Measurements from ENCODE around the gene HDHD5. TPM values are rescaled to one million over a fixed set of nuclear protein-coding genes. Genes with fewer than 3 reads are reported as not detected.
"Not testable (repeated sequence)": the region's sequence is repeated elsewhere in the genome, so short reads cannot be mapped to it uniquely, and the experiment has no call there.

Gene HDHD5
- total RNA-seq, 1 experiment from 2014 or later: 127 TPM

DNA sequence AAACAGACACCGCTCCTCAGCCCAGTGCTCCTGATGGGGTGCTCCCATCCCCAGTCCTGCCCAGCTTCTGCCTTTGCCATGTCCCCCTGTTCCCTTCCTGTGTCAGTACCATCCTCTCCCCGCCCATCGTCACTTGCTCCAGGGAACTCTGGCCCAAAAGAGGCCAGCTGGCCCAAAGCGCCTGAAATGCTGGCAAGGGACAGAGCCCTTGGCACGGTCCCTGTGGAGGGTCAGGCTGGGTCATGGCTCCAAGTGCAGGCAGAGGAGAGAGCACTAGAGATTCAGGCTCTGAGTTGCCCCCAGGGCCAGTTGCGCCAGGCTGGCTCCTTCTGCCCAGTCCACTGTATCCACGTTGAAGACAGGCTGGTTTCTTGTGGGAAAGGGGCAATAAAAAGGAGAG lies 8.4 kb upstream of the HDHD5 start:
- Histone ChIP-seq H3K4me3 (ENCODE audit: insufficient read depth, low read depth, low read length) (no peak overlapping the region), H3K36me3 (replicated peaks; ENCODE audit: control insufficient read depth, insufficient read depth, low read length) (no peaks in the 10 kb centered on the region), H3K27me3 (ENCODE audit: control insufficient read depth, insufficient read depth, low read length) (no peaks in the 10 kb centered on the region)
- no peak for DNase-seq

DNA sequence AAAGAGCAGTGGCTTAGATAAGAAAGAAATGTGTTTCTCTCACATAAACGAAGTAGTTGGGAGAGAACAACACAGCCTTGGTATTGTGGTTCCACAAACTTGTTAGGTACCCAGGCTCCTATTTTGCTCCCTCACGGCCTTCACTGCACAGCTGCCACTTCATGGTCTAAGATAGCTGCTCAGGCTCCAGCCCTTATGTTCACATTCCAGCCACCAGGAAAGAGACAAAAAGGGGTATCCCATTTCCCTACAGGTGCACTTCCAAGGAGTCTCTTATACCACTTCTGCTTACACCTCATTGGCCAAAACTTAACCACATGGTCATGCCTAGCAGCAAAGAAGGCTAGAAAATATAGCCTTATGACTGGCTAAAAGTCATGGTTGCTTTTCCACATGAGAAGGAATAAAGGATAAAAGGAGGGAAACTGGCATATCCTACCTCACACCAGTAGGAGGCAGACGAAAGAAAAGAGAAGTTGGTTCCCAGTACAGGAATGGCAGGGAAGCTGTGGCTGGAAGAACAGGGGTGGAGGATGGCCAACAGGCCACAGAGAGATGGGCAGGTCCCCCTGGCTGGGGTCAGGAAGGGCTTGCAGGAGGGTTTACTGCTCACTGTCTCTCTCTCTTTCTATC lies 5.4 kb upstream of the HDHD5 start:
- DNase-seq: peak; percentile 79

DNA sequence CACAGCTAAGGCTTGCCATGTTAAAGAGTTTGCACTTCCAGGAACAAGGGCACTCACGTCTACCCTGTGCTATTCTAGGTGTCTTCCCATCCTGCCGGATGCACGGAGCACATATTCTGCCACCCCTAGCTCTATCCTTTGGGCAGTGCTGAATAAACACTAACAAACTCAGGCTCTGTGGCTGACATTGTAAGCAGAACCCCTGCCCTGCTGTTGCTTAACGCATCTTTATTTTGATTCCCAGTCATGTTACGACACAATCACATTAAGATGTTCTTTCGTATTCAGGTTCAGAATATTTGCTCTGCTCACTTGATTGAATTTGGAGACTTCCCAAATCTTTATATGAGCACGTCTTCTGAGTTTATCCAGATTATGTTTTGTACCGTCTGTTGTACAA lies 3.7 kb upstream of the HDHD5 start:
- no peak overlapping the region for H3K4me3 ChIP-seq (ENCODE audit: insufficient read depth, low read depth, low read length)
- no peaks in the 10 kb centered on the region for H3K36me3 ChIP-seq (replicated peaks; ENCODE audit: control insufficient read depth, insufficient read depth, low read length)
- DNase-seq: no peak
- no peaks in the 10 kb centered on the region for H3K27me3 ChIP-seq (ENCODE audit: control insufficient read depth, insufficient read depth, low read length)

More for the DNA sequence above, 5.4 kb upstream of the HDHD5 start:
- no peaks in the 10 kb centered on the region for H3K27me3 ChIP-seq (ENCODE audit: control insufficient read depth, insufficient read depth, low read length)
- no peaks in the 10 kb centered on the region for H3K36me3 ChIP-seq (replicated peaks; ENCODE audit: control insufficient read depth, insufficient read depth, low read length)
- H3K4me3 ChIP-seq (ENCODE audit: insufficient read depth, low read depth, low read length): no peak overlapping the region

DNA sequence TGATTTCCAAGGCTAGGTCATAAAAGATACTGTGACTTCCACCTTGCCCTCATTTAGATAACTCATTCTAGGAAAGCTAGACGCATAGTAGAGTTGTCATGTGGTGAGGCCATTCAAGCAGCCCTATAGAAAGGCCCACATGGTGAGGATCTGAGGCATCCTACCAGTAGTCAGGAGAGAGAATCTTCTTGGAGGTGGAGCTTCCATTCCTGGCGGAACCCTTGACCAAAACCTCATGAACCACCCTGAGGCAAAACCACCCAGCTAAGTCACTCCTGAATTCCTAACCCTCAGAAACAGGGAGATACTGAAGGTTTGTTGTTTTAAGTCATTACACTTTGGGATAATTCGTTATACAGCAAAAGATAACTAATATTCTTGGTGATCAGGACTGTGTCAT lies 2.9 kb upstream of the HDHD5 start:
- Histone ChIP-seq H3K27me3 (ENCODE audit: control insufficient read depth, insufficient read depth, low read length) (no peaks in the 10 kb centered on the region), H3K4me3 (ENCODE audit: insufficient read depth, low read depth, low read length) (no peak overlapping the region), H3K36me3 (replicated peaks; ENCODE audit: control insufficient read depth, insufficient read depth, low read length) (no peaks in the 10 kb centered on the region; the same call in 1 of the 2 replicates)
- no peak for DNase-seq

DNA sequence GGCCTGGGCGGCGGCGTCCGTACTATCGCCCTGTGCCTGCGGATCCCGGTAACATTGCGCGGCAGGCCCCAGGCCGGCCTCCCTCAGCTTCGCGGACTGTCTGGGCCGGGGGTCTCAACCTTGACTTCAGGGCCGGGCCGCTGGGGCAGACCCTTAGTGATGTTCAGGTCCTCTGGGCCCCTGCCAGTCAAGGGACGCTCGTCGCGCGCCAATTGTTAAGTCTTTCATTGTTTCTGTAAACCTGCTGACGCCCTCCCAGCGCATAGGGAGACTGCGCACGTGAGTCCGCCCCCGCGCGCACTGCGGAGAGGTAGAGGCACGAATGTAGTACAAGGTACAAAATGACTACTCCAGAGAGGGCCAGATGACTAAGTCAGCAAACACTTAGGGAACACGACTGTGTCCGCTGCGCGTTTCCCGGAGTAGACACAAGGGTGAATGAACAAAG lies 451 bp upstream of the HDHD5 start:
- H3K4me3 ChIP-seq (ENCODE audit: insufficient read depth, low read depth, low read length): peak overlapping the region; percentile 83
- H3K27me3 ChIP-seq (ENCODE audit: control insufficient read depth, insufficient read depth, low read length): no peaks in the 10 kb centered on the region
- no peaks in the 10 kb centered on the region; the same call in 1 of the 2 replicates for H3K36me3 ChIP-seq (replicated peaks; ENCODE audit: control insufficient read depth, insufficient read depth, low read length)
- no peak for DNase-seq

DNA sequence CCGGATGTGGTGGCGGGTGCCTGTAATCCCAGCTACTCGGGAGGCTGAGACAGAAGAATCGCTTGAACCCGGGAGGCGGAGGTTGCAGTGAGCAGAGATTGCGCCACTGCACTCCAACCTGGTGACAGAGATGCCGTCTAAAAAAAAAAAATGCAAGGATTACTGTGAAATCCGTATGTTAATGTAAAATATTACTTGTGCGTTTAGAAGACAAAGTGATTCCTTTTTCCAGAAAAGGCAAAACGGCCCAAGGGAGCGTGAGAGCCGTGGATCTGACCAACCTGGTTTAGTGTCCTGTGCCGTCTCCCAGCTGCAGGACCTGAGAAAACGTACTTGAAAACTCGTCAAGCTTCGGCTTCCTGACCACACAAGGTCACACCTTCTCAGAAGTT lies 905 bp downstream of the HDHD5 start:
- peak overlapping the region; percentile 83 for H3K4me3 ChIP-seq (ENCODE audit: insufficient read depth, low read depth, low read length)
- DNase-seq: no peak
- no peaks in the 10 kb centered on the region for H3K27me3 ChIP-seq (ENCODE audit: control insufficient read depth, insufficient read depth, low read length)
- no peaks in the 10 kb centered on the region; the same call in 1 of the 2 replicates for H3K36me3 ChIP-seq (replicated peaks; ENCODE audit: control insufficient read depth, insufficient read depth, low read length)

DNA sequence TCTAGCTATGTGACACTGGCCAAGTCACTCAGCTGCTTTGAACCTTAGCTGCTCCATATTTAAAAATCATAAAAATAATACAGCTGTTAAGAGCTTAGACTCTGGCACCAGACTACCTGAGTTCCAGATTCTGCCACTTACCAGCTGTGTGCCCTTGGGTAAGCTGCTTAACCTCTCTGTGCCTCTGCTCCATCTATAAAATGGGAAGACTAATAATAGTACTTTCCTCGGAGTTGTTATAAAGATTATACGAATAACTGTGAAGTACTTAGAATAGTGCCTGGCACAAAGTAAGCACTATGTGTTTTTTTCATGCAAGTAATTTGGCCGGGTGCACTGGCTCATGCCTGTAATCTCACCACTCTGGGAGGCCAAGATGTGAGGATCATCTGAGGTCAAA lies 1.4 kb downstream of the HDHD5 start:
- H3K36me3 ChIP-seq (replicated peaks; ENCODE audit: control insufficient read depth, insufficient read depth, low read length): no peaks in the 10 kb centered on the region; the same call in 1 of the 2 replicates

DNA sequence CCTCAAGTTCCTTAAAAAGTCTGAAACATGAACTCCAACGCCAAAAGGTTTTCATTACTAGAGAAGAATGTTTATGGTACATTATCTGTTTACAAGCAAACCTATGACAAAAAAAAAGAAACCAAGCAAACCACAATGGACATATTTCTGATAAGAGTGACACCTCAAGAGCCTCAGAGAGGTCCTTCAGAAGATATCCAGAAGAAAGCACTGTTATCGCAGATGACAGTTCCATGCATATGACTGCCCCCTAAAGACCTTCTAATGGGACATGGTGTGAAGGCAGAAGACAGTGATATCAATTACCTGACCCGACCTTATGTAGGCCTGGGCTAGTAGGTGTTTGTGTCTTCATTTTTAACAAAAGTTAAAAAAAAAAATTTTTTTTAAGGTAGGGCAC lies 3.1 kb downstream of the HDHD5 start:
- DNase-seq: no peak
- no peaks in the 10 kb centered on the region; the same call in 1 of the 2 replicates for H3K36me3 ChIP-seq (replicated peaks; ENCODE audit: control insufficient read depth, insufficient read depth, low read length)
- H3K27me3 ChIP-seq (ENCODE audit: control insufficient read depth, insufficient read depth, low read length): no peaks in the 10 kb centered on the region
- no peak overlapping the region for H3K4me3 ChIP-seq (ENCODE audit: insufficient read depth, low read depth, low read length)

More for the DNA sequence above, 1.4 kb downstream of the HDHD5 start:
- no peak for DNase-seq
- Histone ChIP-seq H3K4me3 (ENCODE audit: insufficient read depth, low read depth, low read length) (no peak overlapping the region), H3K27me3 (ENCODE audit: control insufficient read depth, insufficient read depth, low read length) (no peaks in the 10 kb centered on the region)

DNA sequence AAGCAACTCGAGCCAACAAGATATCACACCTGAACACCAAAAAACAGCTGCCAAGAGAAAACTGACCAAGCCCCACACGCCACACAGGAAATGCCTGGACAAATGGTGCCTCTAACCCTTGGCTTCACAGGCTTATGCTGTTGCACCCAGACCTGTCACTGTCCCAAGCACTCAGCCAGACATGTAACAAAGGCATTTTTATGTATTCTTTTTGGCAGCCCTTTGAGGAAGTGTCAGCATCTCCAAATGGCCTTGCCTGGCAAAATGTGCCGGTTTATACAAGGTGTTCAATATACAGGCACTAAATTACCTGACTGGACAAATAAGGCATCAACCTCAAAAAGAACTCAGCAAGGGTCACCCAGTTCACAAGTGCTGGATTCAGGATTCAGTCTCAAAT lies 6.1 kb downstream of the HDHD5 start:
- Histone ChIP-seq H3K27me3 (ENCODE audit: control insufficient read depth, insufficient read depth, low read length) (no peaks in the 10 kb centered on the region), H3K36me3 (replicated peaks; ENCODE audit: control insufficient read depth, insufficient read depth, low read length) (peaks cover 2% of the 10 kb centered on the region), H3K4me3 (ENCODE audit: insufficient read depth, low read depth, low read length) (no peak overlapping the region)
- DNase-seq: no peak

DNA sequence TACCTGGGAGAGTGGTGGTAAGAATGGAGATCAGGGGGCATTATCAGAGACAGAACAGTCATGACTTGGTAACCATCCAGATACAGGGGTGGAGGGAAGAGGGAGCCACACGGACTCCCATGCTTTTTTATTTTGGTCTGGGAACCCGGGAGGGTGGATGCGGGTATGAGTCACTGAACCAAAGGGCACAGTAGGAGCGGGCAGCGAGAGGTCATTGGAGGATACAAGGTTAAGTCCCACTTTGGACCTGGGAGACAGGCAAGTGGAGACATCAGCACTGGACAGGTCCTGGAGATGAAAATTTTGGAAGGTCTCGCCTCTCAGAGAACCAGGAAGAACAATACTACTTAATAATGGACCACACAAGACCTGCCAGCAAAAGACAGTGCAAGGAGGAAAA lies 6.7 kb downstream of the HDHD5 start:
- Histone ChIP-seq H3K36me3 (replicated peaks; ENCODE audit: control insufficient read depth, insufficient read depth, low read length) (peaks cover 6% of the 10 kb centered on the region), H3K4me3 (ENCODE audit: insufficient read depth, low read depth, low read length) (no peak overlapping the region), H3K27me3 (ENCODE audit: control insufficient read depth, insufficient read depth, low read length) (no peaks in the 10 kb centered on the region)
- no peak for DNase-seq

DNA sequence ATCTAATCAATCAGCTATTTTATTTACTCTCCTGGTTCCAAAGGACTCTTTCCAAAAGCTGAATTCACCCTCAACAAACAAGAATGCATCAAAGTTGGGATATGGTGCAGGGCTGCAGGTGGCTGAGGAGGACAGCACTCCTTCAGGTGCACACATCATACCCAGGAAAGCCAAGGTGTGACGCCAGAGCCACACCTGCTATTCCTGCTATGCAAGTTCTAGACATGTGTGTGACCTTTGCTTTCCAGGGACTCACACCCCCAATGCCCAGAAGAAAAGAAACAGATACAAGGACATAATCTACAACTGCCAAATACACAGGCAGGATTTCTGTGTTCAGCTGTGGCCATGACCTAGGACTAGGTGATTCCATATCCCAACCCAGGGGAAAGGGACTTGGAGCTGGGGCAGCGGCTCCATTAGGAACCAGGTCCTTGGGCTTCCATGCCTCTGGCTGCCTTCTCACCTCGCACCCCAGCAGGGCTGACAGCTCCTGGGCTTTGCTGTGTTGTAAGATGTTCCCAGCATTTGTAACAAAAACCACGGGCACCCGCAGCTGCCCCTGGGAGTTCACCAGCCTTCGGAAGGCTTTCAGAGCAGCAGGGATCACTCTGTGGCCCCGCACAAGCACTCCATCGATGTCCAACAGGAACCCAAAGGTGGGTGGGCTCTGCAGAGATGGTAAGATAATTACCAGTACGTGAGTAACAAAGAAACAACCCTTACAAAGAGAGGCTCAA lies 9.8 kb downstream of the HDHD5 start:
- H3K4me3 ChIP-seq (ENCODE audit: insufficient read depth, low read depth, low read length): no peak overlapping the region

DNA sequence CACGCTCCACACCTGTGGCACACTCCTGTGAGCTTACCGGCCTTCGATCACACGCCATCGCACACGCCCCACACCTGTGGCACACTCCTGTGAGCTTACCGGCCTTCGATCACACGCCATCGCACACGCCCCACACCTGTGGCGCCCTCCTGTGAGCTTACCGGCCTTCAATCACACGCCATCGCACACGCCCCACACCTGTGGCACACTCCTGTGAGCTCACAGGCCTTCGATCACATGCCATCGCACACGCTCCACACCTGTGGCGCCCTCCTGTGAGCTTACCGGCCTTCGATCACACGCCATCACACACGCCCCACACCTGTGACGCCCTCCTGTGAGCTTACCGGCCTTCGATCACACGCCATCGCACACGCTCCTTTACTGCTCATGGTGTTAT lies 11.6 kb downstream of the HDHD5 start:
- not testable (repeated sequence) for DNase-seq; H3K27me3 ChIP-seq (ENCODE audit: control insufficient read depth, insufficient read depth, low read length); H3K4me3 ChIP-seq (ENCODE audit: insufficient read depth, low read depth, low read length)
- peaks cover 20% of the 10 kb centered on the region for H3K36me3 ChIP-seq (replicated peaks; ENCODE audit: control insufficient read depth, insufficient read depth, low read length)

More for the DNA sequence above, 9.8 kb downstream of the HDHD5 start:
- H3K36me3 ChIP-seq (replicated peaks; ENCODE audit: control insufficient read depth, insufficient read depth, low read length): peaks cover 11% of the 10 kb centered on the region
- peak; percentile 8 for DNase-seq
- no peaks in the 10 kb centered on the region for H3K27me3 ChIP-seq (ENCODE audit: control insufficient read depth, insufficient read depth, low read length)

DNA sequence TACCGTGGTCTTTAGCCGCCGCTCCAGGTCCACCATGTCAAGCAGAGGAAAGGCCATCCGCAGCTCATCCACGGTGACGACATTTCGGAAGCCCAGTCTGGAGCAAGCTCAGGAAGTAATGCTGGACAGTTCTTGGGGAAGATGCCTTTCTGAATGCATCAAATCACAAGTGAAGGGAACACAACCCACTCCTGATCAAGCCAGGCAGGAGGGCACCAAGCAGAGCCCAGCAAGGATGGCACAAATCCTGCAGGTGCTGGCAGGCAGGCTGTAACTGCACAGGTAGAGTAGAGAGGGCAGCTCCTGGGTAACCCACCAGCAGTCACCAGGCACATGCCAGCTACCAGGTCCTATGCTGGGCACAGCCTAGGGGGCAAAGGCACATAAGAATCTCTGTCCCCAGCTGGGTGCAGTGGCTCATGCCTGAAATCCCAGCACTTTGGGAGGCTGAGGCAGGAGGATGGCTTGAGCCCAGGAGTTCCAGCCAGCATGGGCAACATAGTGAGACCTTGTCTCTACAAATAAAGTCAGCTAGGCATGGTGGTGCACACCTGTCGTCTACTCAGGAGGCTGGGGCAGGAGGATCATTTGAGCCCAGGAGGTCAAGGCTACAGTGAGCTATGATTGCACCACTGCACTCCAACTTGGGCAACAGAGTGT lies 13.9 kb downstream of the HDHD5 start:
- H3K36me3 ChIP-seq (replicated peaks; ENCODE audit: control insufficient read depth, insufficient read depth, low read length): peaks cover 29% of the 10 kb centered on the region
- no peak for DNase-seq
- H3K27me3 ChIP-seq (ENCODE audit: control insufficient read depth, insufficient read depth, low read length): no peaks in the 10 kb centered on the region
- no peak overlapping the region for H3K4me3 ChIP-seq (ENCODE audit: insufficient read depth, low read depth, low read length)

DNA sequence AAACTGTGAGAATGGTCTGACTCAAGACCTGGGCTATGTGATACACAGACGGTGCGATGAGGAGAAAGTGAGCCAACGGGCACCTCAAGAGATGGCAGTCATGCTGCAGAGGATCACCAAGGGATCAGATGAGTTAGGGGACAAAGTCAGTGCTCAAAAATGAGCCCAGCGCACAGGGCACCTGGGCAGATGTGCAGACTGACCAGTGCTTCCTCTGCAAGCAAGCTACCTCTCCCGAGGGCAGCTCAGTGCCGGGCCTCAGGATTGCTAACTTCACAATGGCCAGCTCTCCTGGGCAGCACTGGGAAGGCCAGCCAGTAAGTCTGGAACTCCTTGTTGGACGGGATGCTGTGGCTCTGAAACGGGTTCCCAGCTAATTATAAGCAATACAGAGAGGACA lies 15.3 kb downstream of the HDHD5 start:
- Histone ChIP-seq H3K27me3 (ENCODE audit: control insufficient read depth, insufficient read depth, low read length) (no peaks in the 10 kb centered on the region), H3K4me3 (ENCODE audit: insufficient read depth, low read depth, low read length) (no peak overlapping the region), H3K36me3 (replicated peaks; ENCODE audit: control insufficient read depth, insufficient read depth, low read length) (peaks cover 31% of the 10 kb centered on the region)
- DNase-seq: peak; percentile 9

DNA sequence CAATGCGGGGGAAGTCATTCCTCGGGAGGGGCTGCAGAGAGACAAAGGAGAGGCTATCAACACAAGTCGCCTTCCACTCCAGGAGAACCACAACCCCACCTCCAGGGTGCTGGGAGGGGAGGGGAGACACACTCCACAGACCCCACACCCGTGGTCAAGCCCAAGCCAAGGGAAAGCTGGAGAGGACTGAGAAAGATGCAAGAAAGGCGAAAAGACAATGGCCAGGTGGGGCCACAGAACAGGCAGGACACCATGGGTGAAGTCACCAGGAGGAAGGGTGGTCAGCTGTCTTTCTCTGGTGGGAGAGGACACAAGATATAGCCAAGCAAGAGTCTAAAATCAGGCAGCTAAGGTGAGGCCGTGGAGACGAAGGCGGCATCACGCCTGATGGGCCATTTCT lies 16.0 kb downstream of the HDHD5 start:
- Histone ChIP-seq H3K27me3 (ENCODE audit: control insufficient read depth, insufficient read depth, low read length) (no peaks in the 10 kb centered on the region), H3K36me3 (replicated peaks; ENCODE audit: control insufficient read depth, insufficient read depth, low read length) (peaks cover 31% of the 10 kb centered on the region), H3K4me3 (ENCODE audit: insufficient read depth, low read depth, low read length) (no peak overlapping the region)
- no peak for DNase-seq
